H1 (cell line): ENCODE results near the gene LPP. TPM values are rescaled to one million over a fixed set of nuclear protein-coding genes. Genes with fewer than 3 reads are reported as not detected.

Source experiments
- ASH2L ChIP-seq: fragments of 200-600, 300-600 bp; sonication (generic); IDR thresholded peaks from one replicate; pipeline ENCODE4 v1.7.1; 2017; ENCODE audit warnings: low read length
- ATF3 ChIP-seq: IDR thresholded peaks from 2 replicates; pipeline ENCODE4 v1.6.1; 2011; ENCODE audit warnings: low read depth, mild to moderate bottlenecking, low read length; ENCODE audit not compliant: insufficient read depth
- BACH1 ChIP-seq: IDR thresholded peaks from 2 replicates; pipeline ENCODE4 v1.6.1; 2012; ENCODE audit warnings: low read length, improper control_type of control experiment
- CHD7 ChIP-seq: fragments of 300-600 bp; sonication (generic); IDR thresholded peaks from 2 replicates; pipeline ENCODE4 v1.7.1; 2012; ENCODE audit warnings: low read length, moderate library complexity, mild to moderate bottlenecking, inconsistent platforms; ENCODE audit not compliant: insufficient replicate concordance
- EZH2 ChIP-seq: fragments of 200-600 bp; sonication (generic); IDR thresholded peaks from 2 replicates; pipeline ENCODE4 v1.7.1; 2012; ENCODE audit warnings: low read depth, mild to moderate bottlenecking, moderate library complexity, low read length, inconsistent platforms; ENCODE audit not compliant: severe bottlenecking
- GABPA ChIP-seq: IDR thresholded peaks from 2 replicates; pipeline ENCODE4 v1.6.1; 2011; ENCODE audit warnings: mild to moderate bottlenecking, low read length, moderate library complexity, borderline replicate concordance; ENCODE audit not compliant: insufficient read depth
- JUND ChIP-seq: IDR thresholded peaks from 2 replicates; pipeline ENCODE4 v1.6.1; 2011; ENCODE audit warnings: mild to moderate bottlenecking, improper control_type of control experiment, low read length
- PHF8 ChIP-seq: fragments of 200-600 bp; sonication (generic); conservative IDR thresholded peaks from 2 replicates; pipeline ENCODE4 v1.7.1; 2012; ENCODE audit warnings: low read depth, mild to moderate bottlenecking, inconsistent platforms, low read length, moderate library complexity
- RXRA ChIP-seq: IDR thresholded peaks from 2 replicates; pipeline ENCODE4 v1.6.1; 2011; ENCODE audit warnings: low read depth, mild to moderate bottlenecking, low read length, moderate library complexity; ENCODE audit not compliant: insufficient read depth
- SIN3A ChIP-seq, 2 experiments: IDR thresholded peaks in 1 of 2; conservative IDR thresholded peaks in 1 of 2; 2 replicates each; pipeline ENCODE4 v1.6.1; 2011 to 2012; ENCODE audit warnings: low read length in 2 of 2, improper control_type of control experiment in 1 of 2, low read depth in 1 of 2, mild to moderate bottlenecking in 1 of 2
- SIX5 ChIP-seq: IDR thresholded peaks from 2 replicates; pipeline ENCODE4 v1.6.1; 2011; ENCODE audit warnings: mild to moderate bottlenecking, low read depth, low read length
- polyA plus RNA-seq, 7 experiments: library from polyadenylated mRNA; depleted of rRNA in 3 of 7; stranded (reverse) in 5 of 7; unstranded in 2 of 7; fragments of >200 nt in 5 of 7; fragments of 200-250 nt in 2 of 7; gene quantifications; 1 replicate in 5 of 7; 2 replicates in 1 of 7; 4 replicates in 1 of 7; pipeline versions ENCODE4 v1.2.1 to v1.2.3, GENCODE V29; 2011 to 2013; ENCODE audit warnings: missing spikeins in 2 of 7, mixed read lengths in 2 of 7
- total RNA-seq: library from RNA; stranded (reverse); fragmentation: NEBNext Ultra II Directional; extraction: Animal tissue kit (Norgen Biotek cat#: 25700); gene quantifications from 2 replicates; pipeline ENCODE4 v1.2.1, GENCODE V29; 2021

LPP gene
- total and polyA plus RNA-seq, 2 of the 8 experiments (the other 6 are each of a cell fraction or from before 2014, with no cell fraction given), result 10.0 to 53.3 TPM

GRCh38 chr3:188518416-188518815 is 364.5 kb downstream of the LPP start (continued):
- no peak for TF ChIP-seq CHD7
- TF ChIP-seq JUND, result no peak
- TF ChIP-seq PHF8, result no peak
- no peak for TF ChIP-seq BACH1
- TF ChIP-seq SIN3A (conservative IDR thresholded peaks at IDR 0.05 in 1 of 2, IDR thresholded peaks at IDR 0.05 in 1 of 2; ENCODE audit: low read depth in 1 of 2, low read length in 2 of 2), result no peak
- no peak for TF ChIP-seq RXRA
- TF ChIP-seq SIX5, result no peak
- no peak for TF ChIP-seq ASH2L
- no peak for TF ChIP-seq EZH2
- TF ChIP-seq GABPA, result no peak
- no peak for TF ChIP-seq ATF3
